BE2C (cell line): Measurements from ENCODE around the gene CACNA2D3.

Source experiments
- DNase-seq: peaks from one replicate; pipeline ENCODE4 v3.0.0-alpha.2; 2020
- H3K27me3 ChIP-seq: fragments of 250-450 bp; sonication (Bioruptor Pico); 2 replicates; pipeline ENCODE4 v1.5.1; 2020; ENCODE audit warnings: mild to moderate bottlenecking
- H3K36me3 ChIP-seq: fragments of 250-450 bp; sonication (Bioruptor Pico); 2 replicates; pipeline ENCODE4 v1.5.1; 2020; ENCODE audit warnings: mild to moderate bottlenecking
- H3K4me1 ChIP-seq: fragments of 250-450 bp; sonication (Bioruptor Pico); 2 replicates; pipeline ENCODE4 v1.5.1; 2020
- H3K4me3 ChIP-seq: 2 replicates; pipeline ENCODE4 v1.5.1; 2011; ENCODE audit warnings: low read depth, low read length
- H3K9me3 ChIP-seq: fragments of 250-450 bp; sonication (Bioruptor Pico); 2 replicates; pipeline ENCODE4 v1.5.1; 2020
- CTCF ChIP-seq: IDR thresholded peaks from 2 replicates; pipeline ENCODE4 v1.5.1; 2012; ENCODE audit warnings: mild to moderate bottlenecking, low read depth, low read length

Gene CACNA2D3

GRCh38 chr3:54304877-54305276, 182.5 kb downstream of the CACNA2D3 start:
- TF ChIP-seq CTCF = no peak
- no peak for DNase-seq

GRCh38 chr3:54305409-54306099, 183.2 kb downstream of the CACNA2D3 start:
- no peak overlapping the region for H3K4me3 ChIP-seq
- no peaks in the 10 kb centered on the region for H3K27me3 ChIP-seq
- no peaks in the 10 kb centered on the region for H3K9me3 ChIP-seq
- no peak for DNase-seq
- no peaks in the 10 kb centered on the region for H3K36me3 ChIP-seq
- TF ChIP-seq CTCF = no peak
- no peaks in the 10 kb centered on the region; the same call in 1 of the 2 replicates for H3K4me1 ChIP-seq

More at GRCh38 chr3:54304877-54305276, 182.5 kb downstream of the CACNA2D3 start:
- no peaks in the 10 kb centered on the region for H3K36me3 ChIP-seq
- H3K4me3 ChIP-seq = no peak overlapping the region
- no peaks in the 10 kb centered on the region for H3K27me3 ChIP-seq
- H3K4me1 ChIP-seq = no peaks in the 10 kb centered on the region; the same call in 1 of the 2 replicates
- no peaks in the 10 kb centered on the region for H3K9me3 ChIP-seq

GRCh38 chr3:54307566-54308180, 185.3 kb downstream of the CACNA2D3 start:
- Histone ChIP-seq H3K4me3 (no peak overlapping the region), H3K9me3 (no peaks in the 10 kb centered on the region), H3K36me3 (no peaks in the 10 kb centered on the region), H3K4me1 (peaks cover 2% of the 10 kb centered on the region; the same call in 1 of the 2 replicates), H3K27me3 (no peaks in the 10 kb centered on the region)
- no peak for TF ChIP-seq CTCF
- DNase-seq = no peak

- DNase-seq = no peak
- no peaks in the 10 kb centered on the region for H3K36me3 ChIP-seq
- no peak overlapping the region for H3K4me3 ChIP-seq
- H3K9me3 ChIP-seq = no peaks in the 10 kb centered on the region
- peaks cover 2% of the 10 kb centered on the region; the same call in 1 of the 2 replicates for H3K4me1 ChIP-seq
- no peak for TF ChIP-seq CTCF
- no peaks in the 10 kb centered on the region for H3K27me3 ChIP-seq
These were observed 187.2 kb downstream of the CACNA2D3 start for GRCh38 chr3:54309601-54310000.

GRCh38 chr3:54311211-54311747, 188.9 kb downstream of the CACNA2D3 start:
- DNase-seq = no peak
- Histone ChIP-seq H3K4me1 (peaks cover 2% of the 10 kb centered on the region; the same call in 1 of the 2 replicates), H3K4me3 (no peak overlapping the region), H3K36me3 (no peaks in the 10 kb centered on the region), H3K9me3 (no peaks in the 10 kb centered on the region), H3K27me3 (no peaks in the 10 kb centered on the region)
- no peak for TF ChIP-seq CTCF
